MM.1S (cell line): ENCODE measurements around the gene IL11.

Source experiments
- EZH2 ChIP-seq: fragments of 300-600 bp; sonication (generic); optimal IDR thresholded peaks from 2 replicates; pipeline ENCODE3; 2017; ENCODE audit warnings: low read depth, mild to moderate bottlenecking, antibody characterized with exemption, low read length, mixed read lengths
- EZH2phosphoT487 ChIP-seq: fragments of 300-600 bp; sonication (generic); IDR thresholded peaks from 2 replicates; pipeline ENCODE4 v1.6.1; 2018; ENCODE audit warnings: antibody characterized with exemption, low read length
- TF ChIP-seq, protein P1 (sequence below): fragments of 300-600 bp; sonication (generic); IDR thresholded peaks from 2 replicates; pipeline ENCODE4 v1.5.1; 2016; ENCODE audit warnings: antibody characterized with exemption, low read length, mixed read lengths

DNA sequence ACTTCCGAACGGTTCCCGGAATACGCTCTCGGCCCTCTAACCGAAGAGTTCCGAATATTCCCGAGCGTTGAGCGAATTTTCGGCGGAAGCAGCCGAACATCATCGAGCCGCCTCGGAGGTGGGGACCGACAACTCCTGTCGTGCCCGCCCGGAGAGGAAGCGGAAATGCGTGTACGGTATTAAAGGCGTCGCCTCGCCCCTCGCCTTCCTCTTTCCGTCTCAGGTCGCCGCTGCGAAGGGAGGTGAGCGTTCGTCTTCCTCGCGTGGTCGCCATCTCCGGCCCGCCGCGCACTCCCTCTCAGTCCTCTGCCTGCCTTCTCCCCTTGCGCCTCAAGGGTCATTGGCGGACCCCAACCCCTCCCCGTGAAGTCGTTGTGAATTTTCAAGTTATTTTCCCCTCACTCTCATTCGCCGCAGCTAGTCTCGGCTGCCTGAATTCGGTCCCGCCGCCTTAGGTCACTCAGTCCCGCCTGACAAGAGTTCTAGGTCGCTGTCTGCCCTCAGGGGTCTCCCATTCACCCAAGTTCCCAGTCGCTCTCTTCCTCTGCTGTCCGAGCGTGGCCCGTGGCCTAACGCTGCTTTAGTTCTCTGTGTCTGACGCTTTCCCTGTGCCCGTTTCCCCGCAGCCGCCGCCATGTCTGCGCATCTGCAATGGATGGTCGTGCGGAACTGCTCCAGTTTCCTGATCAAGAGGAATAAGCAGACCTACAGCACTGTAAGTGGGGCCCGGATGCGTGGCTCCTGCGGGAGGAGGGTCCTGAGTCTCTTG lies 15.6 kb upstream of the IL11 start, which contains the start of gene RPL28:
- TF ChIP-seq, protein P1, sequence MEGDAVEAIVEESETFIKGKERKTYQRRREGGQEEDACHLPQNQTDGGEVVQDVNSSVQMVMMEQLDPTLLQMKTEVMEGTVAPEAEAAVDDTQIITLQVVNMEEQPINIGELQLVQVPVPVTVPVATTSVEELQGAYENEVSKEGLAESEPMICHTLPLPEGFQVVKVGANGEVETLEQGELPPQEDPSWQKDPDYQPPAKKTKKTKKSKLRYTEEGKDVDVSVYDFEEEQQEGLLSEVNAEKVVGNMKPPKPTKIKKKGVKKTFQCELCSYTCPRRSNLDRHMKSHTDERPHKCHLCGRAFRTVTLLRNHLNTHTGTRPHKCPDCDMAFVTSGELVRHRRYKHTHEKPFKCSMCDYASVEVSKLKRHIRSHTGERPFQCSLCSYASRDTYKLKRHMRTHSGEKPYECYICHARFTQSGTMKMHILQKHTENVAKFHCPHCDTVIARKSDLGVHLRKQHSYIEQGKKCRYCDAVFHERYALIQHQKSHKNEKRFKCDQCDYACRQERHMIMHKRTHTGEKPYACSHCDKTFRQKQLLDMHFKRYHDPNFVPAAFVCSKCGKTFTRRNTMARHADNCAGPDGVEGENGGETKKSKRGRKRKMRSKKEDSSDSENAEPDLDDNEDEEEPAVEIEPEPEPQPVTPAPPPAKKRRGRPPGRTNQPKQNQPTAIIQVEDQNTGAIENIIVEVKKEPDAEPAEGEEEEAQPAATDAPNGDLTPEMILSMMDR, result no peak
- TF ChIP-seq EZH2 (no peak), EZH2phosphoT487 (no peak)
